ENCODE results near the gene NFASC.

The NFASC gene

DNA sequence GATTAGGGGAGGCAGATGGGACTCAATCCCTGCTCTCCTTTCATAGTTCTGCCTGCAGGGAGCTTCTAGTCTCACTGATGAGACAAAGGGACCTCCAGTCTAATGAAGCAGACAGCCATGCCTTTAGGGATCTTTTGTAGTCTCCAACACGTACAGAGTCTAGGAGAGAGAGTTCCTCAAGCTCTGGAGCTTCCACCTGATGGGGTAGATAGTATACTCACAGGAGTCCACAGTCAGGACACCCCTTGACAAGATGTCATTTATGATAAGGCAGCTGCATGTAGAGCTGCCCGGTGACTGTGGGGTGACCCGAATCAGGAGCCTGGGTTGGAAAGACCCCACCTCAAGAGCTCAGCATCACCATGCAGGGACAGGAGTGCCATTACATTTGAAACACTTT, 117.0 kb downstream of the NFASC start:
- no peak for DNase-seq

DNA sequence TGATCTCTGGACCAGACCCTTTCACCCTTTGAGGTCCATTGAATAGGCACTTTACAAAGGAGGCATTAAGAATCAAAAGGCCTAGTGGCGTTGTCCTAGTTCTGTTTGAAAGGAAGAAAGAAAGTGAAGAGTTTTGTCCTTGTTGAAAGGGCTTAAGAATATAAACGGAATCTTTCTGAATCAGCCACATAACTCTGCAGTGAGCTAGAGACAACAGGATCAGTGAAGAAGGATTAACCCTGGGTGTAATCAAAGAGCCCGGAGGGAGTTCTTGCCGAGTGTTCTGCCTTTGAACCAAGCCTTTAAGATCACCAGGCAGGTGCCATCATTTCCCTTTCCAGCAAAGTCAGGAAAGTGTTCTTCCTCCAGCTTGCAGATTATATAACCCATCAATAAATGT, 117.5 kb downstream of the NFASC start:
- no peak for DNase-seq

DNA sequence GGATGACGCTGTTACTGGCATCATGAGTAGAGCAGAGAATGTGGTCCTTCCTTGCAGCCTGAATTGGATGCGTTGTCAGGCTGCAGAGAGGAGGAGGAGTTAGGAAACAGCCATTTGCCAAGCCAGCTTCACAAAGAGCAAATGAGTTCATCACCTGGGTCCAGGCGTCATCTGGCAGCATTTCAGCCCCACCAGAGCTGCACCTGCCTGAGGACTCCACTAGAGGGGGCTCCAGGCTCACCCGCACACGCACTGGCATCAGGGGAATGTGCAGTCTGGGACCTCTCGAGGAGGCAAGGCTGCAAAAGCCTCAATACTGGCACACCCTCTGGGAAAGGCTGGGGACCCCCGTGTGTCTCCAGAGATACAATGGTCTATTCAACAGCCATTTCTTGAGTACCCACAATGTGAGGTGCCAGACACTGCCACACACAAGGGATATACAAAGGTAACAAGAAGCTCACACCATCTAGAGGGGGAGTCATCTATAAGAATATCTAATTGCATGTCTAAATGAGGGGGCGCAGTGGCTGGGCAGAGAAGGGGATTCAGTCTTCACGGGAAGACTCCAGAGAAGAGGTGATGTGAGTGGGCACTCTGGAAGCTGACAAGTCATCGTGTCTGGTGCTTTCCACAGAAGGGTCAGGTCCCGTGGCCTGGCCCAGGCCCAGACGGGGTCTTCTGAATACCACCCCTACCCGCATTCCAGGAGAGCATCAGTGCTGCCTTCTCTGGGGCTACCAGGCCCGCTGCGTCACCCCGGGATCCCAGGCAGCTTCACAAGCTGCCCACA, 118.8 kb downstream of the NFASC start:
- DNase-seq = peak; percentile 90

DNA sequence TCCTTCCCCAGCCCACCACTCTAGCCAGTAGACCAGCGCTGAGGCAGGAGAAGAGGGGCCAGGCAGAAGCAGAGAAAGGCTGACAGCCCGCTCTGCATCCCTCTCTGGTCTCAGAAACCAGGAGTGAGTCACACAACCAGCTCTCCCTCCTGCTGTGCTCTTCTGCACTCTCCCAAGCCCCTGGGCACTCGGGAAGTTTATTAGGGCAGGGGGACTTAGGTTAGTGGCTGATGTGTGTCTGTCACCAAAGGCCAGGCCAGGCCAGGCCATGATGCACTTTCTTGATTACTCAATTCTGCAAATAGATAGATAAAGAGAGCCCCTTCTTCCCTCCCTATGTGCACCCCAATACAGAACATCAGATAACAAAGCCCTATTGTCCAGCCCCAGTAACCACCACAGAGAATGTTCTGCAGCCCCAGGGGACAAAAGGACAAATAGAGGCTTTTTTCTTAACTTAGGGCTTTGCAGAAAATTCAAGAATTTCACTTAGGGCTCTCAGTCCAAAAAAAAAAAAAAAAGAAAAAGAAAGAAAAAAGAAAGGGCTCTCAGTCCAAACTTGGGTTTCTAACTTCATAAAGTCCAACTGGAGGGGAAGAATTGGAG, 119.5 kb downstream of the NFASC start:
- no peak for DNase-seq

DNA sequence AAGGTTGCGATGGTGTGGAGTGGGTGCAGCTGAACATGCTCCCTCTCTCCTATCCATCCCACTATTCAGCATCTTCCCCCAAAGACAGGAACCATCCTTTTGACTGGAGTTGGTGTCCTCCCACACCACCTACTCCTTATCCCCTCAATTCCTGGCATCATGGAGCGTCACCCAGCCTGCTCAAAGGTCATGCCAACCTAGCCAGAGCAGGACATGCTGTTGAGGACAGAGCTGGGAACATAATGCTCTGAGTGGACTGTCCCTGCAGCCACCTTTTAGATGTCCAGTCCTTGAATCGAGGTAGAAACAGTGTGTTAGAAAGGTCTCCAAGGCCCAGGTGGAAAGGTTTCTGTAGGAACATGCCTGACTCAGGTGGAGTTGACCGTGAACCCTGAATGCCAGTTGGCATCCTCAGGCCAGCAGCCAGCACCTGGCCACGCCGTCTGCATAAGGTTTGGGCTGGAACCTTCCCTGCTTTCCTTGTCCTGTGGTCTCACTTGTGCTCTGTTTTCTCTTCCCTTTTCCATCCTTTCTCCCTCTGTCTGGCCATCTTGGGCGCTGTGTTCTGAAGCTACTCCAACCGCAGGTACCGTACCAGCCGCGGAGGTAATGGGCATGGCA, 120.2 kb downstream of the NFASC start:
- DNase-seq = no peak

DNA sequence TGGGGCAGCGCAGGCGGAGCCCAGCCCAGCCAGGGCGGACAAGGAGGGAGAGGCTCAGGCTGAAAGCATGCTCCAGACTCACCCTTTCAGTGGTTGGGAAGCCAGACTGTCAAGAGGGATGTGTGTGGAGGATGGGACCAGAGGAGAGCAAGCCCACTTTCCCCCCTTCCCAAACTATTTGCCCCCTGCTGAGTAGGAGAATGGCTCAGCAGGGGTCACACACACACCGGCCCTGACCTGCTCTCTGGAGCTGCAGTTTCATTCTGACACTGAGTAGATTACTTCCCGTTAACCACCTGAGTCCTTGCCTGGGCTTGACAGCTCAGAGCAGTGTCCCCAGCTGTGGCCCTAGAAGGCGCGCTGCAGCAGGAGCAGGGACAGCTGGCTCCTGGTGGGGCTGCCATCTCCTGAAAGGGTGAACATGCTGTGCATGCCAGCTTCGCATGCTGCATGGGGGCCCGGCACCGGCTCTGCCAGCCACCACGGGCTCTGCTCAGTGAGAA, 120.7 kb downstream of the NFASC start:
- no peak for DNase-seq

DNA sequence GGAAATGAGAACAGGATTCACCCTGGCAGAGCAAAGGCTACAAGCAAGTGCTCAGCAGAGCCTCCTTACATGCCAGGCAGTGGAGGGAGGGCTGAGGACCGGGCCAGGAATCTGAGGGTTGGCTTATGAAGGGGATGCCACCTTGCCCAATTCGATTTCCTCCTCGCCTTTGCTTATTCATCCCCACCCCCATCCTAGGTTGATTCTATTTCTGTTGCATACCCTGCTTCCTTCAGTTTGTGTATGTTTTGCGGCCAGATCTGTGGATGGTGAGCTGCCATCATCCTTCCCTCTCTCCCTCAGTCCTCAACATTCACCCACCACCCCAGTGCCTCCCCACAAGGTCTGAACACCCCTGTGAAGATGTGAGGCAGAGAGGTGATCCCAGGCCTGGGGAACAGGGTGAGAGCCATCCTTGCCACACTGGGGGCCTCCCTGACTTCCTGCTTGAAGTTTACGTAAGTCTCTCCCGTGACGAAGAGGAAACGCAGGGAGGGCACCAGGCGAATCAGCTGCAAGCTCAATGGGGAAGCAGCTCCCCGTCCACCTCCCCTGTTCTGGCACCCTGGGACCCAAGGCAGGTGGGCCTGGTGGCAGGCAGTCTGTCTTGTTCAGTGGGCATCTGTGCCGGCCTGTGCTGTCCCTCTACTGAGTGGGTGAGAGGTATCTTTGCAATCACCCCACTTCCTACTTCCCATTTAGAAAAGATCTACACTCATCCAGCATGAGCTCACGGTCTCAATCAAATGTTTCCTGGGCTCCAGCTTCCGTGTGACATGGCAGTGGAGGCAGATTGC, 121.7 kb downstream of the NFASC start:
- no peak for DNase-seq

DNA sequence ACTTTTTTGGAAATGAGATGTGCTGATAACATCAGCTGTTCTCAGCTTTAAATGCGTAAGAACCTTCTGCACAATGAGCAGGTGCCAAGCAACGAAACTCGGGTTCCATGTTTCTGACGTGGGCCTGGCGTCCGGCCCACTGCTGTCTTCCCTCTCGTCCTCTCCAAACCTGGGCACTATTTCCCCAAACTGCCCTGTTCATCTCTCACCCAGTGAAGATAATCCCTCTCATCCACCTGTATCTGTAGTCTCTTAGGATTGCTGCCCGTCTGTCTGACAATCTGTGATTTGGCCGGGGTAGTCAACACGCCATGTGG, 122.3 kb downstream of the NFASC start:
- no peak for DNase-seq

DNA sequence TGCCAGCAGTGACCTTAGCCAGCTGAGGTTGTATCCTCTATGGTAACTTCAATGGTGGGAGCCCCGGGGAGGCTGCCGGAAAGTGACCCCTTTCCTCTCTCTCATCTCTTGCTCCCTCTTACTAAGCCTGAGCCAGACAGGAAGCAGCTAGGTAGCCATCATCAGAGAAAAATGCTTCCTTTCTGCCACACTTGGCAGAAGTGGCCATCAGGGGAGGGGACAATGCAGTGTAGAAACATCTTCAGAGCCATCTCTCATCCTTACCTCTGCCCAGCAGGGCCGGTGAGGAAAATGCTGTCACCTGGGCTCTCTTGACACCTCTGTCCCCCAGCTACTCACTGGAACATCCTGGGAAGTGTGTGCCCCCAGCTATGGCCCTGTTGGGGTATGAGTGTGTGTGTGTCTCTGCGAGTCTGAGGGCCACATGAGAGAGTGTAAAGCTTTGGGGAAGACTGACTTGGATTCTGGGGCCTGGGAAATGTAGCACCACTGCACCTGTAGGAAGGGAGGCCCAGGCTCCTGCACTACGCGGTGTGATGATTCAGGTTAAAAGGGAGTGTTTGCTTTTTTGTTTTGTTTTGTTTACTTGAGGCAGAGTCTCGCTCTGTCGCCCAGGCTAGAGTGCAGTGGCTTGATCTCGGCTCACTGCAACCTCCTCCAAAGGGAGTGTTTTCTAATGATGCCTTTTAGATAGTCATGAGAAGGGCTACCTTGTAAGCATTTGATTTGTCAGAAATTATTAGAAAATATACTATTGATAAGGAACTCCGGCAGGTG, 123.6 kb downstream of the NFASC start:
- peak; percentile 66 for DNase-seq

DNA sequence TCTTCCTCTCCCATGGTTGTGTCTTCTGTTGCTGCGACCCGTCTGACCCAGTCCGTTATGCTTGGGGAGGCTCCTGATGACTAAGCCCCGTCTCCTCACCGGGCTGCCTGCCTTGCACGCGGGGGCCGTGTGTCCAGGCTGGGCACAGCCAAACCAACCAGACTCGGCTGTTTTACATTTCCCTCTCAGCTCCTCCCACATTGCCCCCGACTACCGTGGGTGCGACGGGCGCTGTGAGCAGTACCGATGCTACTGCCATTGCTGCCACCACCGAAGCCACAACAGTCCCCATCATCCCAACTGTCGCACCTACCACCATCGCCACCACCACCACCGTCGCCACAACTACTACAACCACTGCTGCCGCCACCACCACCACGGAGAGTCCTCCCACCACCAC, 126.3 kb downstream of the NFASC start:
- DNase-seq = no peak

DNA sequence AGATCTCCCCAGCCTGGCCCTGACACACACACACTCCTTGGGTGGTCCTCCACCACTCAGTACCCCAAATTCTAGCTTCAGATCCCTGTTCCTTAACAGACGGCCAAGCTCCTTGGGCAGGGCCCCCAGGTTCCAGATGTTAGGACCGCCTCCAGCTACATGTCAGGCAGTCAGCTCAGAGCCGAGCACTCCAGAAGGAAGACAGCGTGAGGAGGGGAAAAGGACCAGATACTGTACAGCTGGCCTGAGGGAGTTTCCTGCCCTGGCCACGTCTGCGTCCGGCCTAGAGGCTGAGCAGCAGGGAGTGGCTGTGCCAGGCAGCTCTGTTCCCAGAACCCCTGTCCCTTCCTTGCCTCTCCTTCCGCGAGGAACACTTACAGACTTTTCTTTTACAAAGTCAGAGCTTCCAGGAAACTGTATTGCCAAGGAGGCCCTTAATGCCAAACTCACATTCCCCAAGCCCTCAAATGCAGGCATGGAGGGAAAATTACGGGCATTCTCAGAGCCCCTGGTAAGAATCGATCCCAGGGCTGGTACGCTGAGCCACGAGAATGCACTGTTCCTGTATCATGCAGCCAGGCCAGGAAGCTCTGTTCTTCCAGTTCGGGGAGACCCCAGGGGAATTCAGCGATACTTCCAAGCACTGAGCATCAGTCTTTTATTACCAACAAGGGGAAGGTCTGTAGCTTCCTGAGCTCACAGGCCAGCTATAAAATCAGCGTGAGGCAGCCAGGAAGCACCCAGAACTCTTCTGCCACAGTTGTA, 127.1 kb downstream of the NFASC start:
- DNase-seq = no peak

DNA sequence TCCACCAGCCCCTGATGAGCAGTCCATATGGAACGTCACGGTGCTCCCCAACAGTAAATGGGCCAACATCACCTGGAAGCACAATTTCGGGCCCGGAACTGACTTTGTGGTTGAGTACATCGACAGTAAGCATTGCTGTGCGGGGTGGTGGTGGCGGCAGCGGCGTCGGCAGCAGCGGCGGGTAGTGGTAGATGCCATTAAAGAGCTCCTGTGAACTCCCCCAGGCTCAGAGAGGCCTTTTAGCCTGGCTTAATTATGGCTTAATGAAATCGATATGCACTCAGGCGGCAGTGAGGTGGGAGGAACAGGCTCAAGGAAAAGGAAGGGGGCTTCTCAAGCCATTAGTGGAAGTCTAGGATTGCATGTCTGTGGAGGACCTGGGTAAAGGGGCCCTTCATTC, 130.5 kb downstream of the NFASC start:
- no peak for DNase-seq

DNA sequence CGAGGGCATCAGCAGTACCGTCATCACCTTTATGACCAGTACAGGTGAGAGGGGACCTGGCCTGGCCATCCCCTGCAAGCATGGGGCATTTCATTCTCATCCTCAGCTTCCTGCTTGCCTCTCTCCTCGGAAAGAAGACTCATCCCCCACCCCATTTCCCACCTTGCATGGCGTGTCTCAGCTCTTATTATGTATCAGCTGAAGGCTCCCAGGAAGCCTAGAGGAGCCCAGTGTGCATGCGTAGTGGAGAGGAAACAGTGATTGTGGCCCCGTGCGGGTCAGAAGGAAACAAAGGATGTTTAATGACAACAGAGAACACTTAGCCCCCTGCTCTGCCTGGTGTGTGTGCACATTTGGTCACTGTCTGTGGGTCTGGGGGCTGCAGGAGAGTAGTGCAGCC, 132.0 kb downstream of the NFASC start:
- DNase-seq = no peak

DNA sequence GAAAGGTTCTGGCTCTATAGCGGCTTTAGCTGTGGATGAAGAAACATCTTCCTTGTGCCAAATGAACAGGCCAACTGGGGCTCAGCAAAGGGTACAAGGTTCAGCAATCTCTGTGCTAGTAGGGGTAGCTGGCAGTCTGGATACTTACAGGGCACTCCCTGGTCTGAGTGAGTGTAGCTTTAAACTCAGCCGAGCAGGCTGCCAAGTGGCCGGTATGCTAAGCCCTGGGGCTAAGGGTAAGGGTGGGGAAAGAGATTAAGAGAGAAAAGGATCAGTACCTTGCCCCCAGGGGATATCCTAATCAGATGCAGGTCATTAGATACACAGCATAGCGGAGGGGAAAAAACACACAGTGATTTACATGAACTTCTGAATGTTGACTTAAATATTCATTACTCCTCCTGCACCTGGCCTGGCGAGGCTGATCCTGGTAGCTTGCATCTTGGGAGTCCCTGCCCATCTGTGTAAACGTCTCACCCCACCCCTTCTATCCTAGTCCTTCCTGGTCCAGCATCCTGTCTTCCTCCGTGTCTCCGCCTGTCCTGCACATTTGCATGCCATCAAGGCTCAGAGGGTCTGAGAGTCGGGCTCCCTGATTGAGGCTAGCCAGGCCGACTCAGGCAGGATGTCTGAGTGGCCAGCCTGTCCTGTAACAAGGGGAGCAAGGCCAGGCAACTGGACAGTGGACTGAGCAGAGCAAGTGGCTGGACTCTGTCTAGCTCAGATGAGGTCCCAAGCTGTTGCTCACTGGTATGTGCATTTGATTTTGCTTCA, 132.9 kb downstream of the NFASC start:
- no peak for DNase-seq

DNA sequence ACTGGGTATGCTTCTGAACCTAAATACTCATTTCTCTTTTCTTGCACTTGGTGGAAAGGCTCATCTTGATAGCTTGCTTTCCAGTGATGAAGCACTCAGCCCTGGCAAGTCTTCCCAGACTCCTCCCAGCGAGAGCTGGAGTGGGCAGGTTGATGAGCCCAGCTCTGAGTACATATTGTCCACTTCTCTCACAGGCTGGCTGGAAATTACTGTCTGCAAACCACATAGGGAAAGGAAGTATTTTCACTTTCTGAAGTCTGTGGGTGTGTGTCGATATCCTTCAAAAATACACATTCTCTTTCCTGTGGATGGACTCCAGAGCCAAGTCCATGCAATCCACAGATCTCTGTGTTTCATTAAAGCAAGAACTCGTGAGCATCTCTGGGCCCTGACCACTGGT, 133.7 kb downstream of the NFASC start:
- no peak for DNase-seq

DNA sequence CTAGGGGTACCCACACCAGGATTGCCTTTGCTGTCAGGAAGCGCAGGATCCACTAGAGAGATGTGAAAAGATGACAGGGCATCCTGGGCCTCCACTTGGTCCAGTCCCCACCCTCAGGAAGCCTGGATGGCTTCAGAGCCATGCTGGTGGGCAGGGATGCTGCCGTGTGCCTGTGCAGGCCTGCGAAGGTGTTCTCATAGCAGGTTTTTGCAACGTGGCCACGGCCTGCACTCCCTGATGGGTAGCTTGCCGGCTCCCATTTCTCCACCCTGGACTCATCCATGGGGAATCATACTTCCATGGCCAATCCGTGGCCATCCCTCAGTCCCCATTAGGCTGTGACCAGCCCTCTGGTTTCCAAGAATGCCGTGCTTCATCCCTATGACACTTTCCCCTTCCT, 138.2 kb downstream of the NFASC start:
- DNase-seq = no peak

DNA sequence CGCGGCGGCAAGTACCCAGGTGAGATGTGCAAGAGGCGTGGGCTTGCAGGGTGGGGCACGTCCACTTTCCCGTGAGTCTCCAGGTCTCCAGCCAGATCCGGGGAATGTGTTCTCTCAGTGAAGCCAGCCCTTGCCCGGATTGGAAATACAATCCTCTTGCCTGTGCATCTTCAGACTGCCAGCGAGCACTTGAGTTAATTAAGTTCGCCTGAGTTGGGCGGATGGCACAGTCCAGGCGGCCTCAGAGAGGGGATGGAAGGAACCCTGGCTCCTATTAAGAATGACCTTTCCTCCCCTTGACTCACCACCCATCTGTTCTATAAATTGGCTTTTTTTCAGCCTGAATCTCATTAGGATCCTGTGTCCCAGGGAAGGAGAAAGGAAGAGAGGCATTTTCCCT, 139.0 kb downstream of the NFASC start:
- DNase-seq = no peak

DNA sequence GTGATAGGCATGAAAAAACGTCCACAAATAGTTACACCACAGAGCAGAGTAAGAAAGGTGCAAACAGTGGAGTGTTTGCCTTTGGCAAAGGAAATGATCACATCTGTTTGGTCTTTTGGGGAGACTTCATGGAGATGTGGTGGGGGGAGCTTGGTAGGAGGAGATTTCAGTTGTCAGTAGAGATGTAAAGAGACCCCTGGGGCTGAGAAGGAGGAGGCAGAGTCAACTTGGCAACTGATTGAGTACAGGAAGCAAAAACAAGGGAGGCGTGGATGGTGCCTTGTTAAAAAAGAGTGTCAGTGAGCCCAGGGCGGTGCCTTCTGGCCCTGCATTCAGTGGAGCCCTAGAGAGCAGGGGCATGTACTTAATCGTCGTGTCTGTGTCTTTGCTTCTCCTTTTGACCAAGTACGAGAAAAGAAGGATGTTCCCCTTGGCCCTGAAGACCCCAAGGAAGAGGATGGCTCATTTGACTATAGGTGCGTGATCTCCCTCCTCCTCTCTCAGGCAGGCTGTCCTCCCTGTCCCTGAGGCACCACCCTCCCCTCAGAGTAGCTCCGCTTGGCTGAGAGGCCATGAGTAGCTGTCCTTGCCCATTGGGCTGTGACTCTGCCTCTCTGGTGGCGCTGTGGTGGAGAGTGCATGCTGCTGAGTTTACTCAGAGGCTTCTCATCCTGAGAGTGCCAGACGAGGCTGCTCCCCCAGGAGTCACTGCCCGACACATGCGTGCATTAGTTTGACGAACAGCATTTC, 141.9 kb downstream of the NFASC start:
- no peak for DNase-seq

DNA sequence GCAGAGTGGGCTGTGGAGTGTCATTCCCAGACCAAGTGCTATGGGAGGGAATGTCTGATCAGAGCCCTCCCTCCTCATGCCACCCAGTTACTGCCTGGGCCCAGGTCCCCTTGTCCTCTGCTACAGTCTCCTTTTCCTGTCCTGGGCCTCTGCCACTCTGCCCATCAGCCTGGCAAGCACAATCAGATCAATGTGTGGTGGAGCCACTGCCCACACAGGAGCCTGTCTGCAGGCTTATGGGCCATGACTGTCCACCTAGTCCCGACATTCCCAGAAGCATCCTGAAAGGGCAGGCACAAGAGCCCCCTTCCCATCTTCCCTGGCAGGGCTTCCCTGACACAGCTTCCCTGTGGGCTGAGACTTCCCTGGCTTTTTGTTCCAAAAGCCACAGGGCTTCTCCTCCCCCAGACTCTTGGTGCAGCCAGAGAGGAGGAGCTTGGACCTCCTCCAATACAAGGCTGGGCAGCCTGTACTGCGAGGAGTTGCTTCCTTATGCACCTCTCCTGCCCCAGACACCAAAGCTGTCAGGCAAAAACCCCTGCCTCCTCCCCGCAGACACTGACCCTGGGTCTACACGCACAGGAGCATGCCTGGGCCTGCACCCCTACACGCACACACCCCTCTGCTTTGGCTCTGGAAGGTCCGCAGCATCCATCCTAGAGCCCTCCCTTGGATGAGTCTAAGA, 143.2 kb downstream of the NFASC start:
- DNase-seq = peak; percentile 42

DNA sequence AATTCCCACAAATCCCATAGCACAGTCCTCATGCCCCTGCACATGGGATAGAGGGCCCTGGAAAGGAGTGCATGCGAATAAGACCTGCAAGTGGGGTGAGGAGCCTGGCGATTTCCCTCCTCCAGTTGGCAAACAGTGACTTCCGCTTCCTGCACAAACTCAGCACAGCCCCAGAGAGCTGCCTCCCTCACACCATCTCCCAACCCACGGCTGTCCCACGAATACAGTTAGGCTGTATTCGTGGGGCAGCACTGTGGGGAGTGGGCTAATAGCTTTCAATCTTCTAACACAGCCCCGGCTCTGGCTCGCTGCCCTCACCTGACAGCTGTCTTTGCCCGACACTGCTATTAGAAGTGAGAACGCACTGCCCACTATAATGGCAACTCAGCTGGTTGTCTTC, 144.1 kb downstream of the NFASC start:
- no peak for DNase-seq
